Retinal pigment epithelial cell (primary cell): ENCODE measurements around the gene MPP7.

Experiments used
- DNase-seq: peaks from one replicate; pipeline ENCODE4 v3.0.0-alpha.2; 2010; ENCODE audit warnings: low read depth
- H3K4me3 ChIP-seq: 2 replicates; pipeline ENCODE4 v1.5.1; 2011; ENCODE audit warnings: mild to moderate bottlenecking, low read length, control low read depth, moderate library complexity
- TF ChIP-seq, protein P1 (sequence below): conservative IDR thresholded peaks from 2 replicates; pipeline ENCODE4 v1.5.1; 2011; ENCODE audit warnings: low read depth, low read length, control low read depth, inconsistent platforms

Gene MPP7

DNA sequence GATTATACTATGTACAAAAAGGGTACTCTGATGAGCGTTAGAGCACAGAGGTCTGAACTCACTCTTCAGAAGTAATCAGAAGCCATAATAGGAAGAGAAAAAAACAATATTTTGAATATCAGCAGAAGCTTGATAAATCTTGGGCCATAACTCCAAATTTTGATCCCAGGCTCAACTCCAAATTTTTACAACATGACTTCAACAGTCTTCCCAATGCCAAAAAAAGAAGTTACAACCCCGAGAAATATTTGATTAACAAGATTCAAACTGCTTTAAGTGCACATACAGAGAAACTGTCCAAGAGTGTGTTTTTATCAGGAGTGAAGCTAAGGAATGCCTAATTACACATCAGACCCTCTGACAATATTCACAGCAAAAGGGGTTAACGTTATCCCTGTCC, 7.5 kb downstream of the MPP7 start:
- no peak for DNase-seq
- TF ChIP-seq, protein P1, sequence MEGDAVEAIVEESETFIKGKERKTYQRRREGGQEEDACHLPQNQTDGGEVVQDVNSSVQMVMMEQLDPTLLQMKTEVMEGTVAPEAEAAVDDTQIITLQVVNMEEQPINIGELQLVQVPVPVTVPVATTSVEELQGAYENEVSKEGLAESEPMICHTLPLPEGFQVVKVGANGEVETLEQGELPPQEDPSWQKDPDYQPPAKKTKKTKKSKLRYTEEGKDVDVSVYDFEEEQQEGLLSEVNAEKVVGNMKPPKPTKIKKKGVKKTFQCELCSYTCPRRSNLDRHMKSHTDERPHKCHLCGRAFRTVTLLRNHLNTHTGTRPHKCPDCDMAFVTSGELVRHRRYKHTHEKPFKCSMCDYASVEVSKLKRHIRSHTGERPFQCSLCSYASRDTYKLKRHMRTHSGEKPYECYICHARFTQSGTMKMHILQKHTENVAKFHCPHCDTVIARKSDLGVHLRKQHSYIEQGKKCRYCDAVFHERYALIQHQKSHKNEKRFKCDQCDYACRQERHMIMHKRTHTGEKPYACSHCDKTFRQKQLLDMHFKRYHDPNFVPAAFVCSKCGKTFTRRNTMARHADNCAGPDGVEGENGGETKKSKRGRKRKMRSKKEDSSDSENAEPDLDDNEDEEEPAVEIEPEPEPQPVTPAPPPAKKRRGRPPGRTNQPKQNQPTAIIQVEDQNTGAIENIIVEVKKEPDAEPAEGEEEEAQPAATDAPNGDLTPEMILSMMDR: no peak
- no peak overlapping the region for H3K4me3 ChIP-seq

DNA sequence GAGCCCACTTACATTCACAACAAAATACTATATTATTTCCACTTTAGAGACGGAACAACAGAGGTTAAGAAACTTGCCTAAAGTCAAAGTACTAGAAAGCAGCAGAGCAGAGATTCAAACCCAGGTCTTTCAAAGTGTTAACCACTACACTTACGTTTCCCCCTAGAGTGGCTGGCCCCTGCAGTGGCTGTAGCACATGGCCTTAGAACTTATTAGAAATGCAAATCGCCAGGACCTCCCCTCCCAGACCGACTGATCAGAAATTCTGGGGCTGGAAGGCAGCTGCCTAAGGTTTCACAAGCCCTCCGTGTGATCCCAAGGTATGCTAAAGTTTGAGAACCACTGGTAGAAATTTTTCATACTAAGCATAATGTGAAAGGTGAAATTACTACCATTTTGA, 8.1 kb downstream of the MPP7 start:
- no peak overlapping the region for H3K4me3 ChIP-seq
- DNase-seq: no peak
- TF ChIP-seq, protein P1: no peak

DNA sequence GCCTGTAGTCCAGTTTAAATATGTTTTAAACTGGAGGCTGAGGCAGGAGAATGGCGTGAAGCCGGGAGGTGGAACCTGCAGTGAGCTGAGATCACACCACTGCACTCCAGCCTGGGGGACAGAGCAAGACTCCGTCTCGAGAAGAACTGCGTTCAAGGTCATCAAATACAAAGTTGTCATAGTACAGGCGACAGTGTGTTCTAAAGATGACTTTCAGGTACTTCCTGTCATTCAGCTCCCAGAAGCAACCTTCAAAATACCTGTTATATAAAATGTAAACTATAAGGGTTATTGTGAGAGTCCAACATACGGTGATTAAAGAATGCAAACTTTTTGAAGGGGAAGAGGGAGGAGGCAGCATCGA, 8.7 kb downstream of the MPP7 start:
- TF ChIP-seq, protein P1: no peak
- DNase-seq: no peak
- H3K4me3 ChIP-seq: no peak overlapping the region

DNA sequence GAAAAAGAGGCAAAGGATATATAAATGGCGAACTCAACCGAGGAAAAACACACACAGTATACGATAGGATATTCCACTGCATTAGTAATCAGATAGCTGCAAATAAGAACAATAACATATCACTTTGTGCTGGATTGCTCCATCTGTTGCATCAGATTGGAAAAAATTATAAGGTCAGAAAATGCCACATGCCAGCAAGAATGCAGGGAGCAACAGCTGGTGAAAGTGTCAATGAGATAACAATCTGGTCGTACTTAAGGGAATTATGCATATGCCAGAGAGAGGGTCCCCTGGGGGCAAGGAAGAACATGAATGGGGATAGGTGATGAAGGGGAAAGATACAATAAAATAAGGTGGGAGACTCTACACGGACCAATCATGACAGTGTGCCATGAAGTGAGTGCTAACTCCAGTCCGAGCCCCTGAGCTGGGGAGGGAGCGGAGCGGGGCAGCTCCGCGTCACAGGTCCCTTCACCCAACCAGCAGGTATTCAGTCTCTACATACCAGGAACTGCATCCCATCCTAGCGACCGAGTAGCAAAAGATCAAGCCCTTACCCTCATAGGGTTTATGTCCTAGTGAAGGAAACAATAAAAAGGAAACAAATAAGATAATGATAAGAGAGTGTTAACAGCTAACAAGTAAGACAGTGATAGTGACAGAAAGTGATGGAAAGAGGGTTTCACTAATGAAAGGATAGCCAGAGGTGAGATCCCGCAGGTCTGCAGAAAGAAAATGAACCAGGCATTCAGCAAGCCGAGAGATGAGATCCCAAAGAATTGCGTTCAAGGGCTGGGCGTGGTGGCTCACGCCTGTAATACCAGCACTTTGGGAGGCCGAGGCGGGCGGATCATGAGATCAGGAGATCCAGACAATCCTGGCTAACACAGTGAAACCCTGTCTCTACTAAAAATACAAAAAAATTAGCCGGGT, 9.4 kb downstream of the MPP7 start:
- no peak for DNase-seq
- H3K4me3 ChIP-seq: no peak overlapping the region
- TF ChIP-seq, protein P1: no peak

DNA sequence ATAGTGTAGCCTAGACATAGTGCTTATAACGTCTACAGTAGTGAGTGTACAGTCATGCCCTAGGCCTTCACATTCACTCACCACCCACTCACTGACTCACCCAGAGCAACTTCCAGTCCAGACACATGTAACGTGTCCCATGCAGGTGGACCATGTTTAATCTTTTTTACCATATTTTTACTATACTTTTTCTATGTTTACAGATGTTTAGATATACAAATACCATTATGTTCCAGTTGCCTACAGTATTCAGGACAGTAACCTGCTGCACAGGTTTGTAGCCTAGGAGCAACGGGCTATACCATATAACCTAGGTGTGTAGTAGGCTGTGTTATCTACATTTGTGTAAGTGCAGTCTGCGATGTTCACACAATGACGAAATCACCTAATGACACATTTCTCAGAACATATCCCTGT, 11.0 kb downstream of the MPP7 start:
- TF ChIP-seq, protein P1: no peak
- H3K4me3 ChIP-seq: no peak overlapping the region
- DNase-seq: peak; percentile 67

DNA sequence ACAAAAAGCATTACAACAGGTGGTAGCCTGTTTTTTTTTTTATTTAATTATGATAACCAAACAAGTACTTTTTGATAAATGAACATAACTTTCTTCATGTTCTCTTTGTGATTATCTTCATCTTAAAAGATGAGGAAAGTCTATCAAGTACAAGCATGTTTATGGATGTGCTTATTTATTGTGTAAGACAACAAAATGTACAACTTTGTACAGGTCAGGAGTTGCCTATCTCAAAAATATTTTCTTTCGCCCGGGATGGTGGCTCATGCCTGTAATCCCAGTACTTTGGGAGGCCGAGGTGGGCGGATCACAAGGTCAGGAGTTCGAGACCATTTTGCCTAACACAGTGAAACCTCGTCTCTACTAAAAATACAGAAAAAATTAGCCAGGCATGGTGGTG, 17.0 kb downstream of the MPP7 start:
- DNase-seq: no peak
- no peak overlapping the region for H3K4me3 ChIP-seq
- TF ChIP-seq, protein P1: no peak

DNA sequence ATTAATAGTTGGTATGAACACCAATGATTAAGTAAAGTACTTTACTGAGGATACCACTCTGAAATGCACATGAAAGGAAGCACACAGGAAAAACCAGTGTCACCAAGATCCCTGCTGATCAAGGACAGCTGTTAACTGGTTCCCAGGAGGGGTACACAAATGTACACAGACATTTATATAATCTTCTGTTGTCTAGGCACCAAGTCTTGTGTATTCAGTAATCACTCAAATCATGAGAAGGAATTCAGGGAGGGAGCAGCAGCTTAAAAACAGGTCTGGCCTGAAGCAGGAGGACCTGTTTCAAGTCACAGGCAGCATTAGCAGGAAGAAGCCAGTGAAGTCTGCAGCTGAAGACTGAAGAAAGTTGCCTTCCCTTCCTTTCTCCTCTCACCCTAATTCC, 18.7 kb downstream of the MPP7 start:
- H3K4me3 ChIP-seq: no peak overlapping the region
- TF ChIP-seq, protein P1: no peak
- DNase-seq: no peak
